Cardiac muscle cell (in vitro differentiated cells and primary cell): ENCODE measurements around the gene ANKMY1. TPM values are rescaled to one million over a fixed set of nuclear protein-coding genes. Genes with fewer than 3 reads are reported as not detected.
A peak's percentile ranks its signal among the peaks of the same experiment; 100 is the strongest.

Experiments used
- DNase-seq, 2 donors: peaks; one replicate each; pipeline versions ENCODE4 v3.0.0 to v3.0.0-alpha.2; 2010 to 2017; ENCODE audit warnings: low read depth in 1 of 2, low spot score in 1 of 2
- H3K27ac ChIP-seq: fragments of 200-600 bp; sonication (generic); 2 replicates; pipeline ENCODE4 v1.5.1; 2016
- H3K27me3 ChIP-seq: fragments of 200-600 bp; sonication (generic); 2 replicates; pipeline ENCODE4 v1.6.0; 2016; ENCODE audit warnings: control low read depth
- H3K36me3 ChIP-seq: fragments of 200-600 bp; sonication (generic); 2 replicates; pipeline ENCODE4 v1.5.1; 2016; ENCODE audit warnings: control low read depth
- H3K4me1 ChIP-seq: fragments of 200-600 bp; sonication (generic); 2 replicates; pipeline ENCODE4 v1.8.1; 2017; ENCODE audit warnings: low read depth, mild to moderate bottlenecking, mixed run types
- H3K4me3 ChIP-seq: fragments of 200-600 bp; sonication (generic); 2 replicates; pipeline ENCODE4 v1.5.1; 2016; ENCODE audit warnings: mild to moderate bottlenecking
- H3K9me3 ChIP-seq: fragments of 200-600 bp; sonication (generic); 2 replicates; pipeline ENCODE4 v1.5.1; 2017; ENCODE audit warnings: low read depth, mild to moderate bottlenecking, control low read depth
- polyA plus RNA-seq: library from polyadenylated mRNA; unstranded; fragments of >200 nt; fragmentation: Nextera tagmentation; extraction: Ambion mirVana; gene quantifications from 2 replicates; pipeline ENCODE4 v1.2.1, GENCODE V29; 2016
- total RNA-seq: library from RNA; depleted of rRNA; stranded (reverse); fragments of >200 nt; gene quantifications from 2 replicates; pipeline ENCODE4 v1.2.3, GENCODE V29; 2016
- TF ChIP-seq, protein P1 (sequence below): IDR thresholded peaks from 2 replicates; pipeline ENCODE4 v1.5.1; 2012; ENCODE audit warnings: low read depth, mild to moderate bottlenecking, low read length

The ANKMY1 gene
- total and polyA plus RNA-seq, 2 experiments from 2014 or later, result 7.6 to 10.8 TPM

DNA sequence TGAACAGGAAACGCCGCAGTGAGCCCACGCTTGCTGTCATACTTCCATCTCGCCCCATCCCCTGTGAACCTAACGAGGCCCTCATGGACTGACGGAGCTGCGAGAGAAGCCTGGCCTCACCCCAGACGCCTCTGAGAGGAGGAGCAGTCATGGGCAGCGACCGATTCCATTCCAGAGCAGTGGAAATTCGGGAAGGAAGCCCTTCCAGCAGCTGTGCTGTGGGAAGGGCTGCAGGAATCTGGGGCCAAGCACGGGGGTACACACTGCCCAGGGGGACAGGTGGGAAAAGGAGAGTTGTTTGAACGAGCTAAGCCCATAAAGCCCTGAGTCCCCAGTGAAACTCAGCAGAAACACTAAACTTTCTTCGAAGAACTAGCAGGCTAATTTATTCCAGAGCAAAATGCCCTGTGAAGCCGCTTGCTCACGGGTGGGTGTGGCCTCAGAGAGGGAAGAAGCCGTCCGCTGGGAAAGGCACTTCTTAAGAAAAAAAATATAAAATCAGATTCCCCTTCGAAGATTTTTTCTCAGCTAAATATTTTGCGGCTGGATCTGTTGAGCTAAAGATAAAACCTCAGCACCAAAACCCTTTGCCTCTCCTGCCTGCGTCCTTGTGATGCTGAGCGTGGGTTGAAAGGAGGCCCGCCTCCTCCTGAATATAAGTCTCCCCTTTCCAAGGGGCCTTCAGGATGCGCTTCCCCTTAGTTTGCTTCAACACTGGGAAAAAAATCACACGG is 38.2 kb downstream of the ANKMY1 start:
- DNase-seq, result peak in 1 of 2 donors; percentile 47
- no peaks in the 10 kb centered on the region for H3K36me3 ChIP-seq
- H3K4me3 ChIP-seq, result no peak overlapping the region
- H3K27me3 ChIP-seq, result peaks cover 12% of the 10 kb centered on the region
- no peaks in the 10 kb centered on the region for H3K9me3 ChIP-seq
- no peak overlapping the region for H3K27ac ChIP-seq
- TF ChIP-seq, protein P1, sequence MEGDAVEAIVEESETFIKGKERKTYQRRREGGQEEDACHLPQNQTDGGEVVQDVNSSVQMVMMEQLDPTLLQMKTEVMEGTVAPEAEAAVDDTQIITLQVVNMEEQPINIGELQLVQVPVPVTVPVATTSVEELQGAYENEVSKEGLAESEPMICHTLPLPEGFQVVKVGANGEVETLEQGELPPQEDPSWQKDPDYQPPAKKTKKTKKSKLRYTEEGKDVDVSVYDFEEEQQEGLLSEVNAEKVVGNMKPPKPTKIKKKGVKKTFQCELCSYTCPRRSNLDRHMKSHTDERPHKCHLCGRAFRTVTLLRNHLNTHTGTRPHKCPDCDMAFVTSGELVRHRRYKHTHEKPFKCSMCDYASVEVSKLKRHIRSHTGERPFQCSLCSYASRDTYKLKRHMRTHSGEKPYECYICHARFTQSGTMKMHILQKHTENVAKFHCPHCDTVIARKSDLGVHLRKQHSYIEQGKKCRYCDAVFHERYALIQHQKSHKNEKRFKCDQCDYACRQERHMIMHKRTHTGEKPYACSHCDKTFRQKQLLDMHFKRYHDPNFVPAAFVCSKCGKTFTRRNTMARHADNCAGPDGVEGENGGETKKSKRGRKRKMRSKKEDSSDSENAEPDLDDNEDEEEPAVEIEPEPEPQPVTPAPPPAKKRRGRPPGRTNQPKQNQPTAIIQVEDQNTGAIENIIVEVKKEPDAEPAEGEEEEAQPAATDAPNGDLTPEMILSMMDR, result no peak
- no peaks in the 10 kb centered on the region for H3K4me1 ChIP-seq

DNA sequence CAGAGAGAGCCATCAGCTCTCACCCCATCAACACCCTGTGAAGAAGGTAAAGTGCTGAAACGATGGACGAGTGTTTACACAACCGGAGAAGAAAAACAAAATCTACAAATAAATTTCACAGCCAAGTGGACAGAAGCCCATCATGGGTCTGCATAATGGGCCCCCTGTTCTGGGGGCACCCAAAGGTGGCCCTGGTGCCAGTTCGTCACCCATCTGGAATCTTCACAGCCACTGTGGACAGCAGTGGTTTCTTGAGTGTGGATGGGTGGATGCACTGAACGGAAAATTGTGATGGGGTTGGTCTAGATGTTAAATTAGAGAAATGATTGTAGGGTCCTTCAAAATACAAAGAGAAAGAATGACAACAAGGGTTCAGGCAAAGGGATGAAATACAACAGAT is 38.8 kb downstream of the ANKMY1 start:
- no peaks in the 10 kb centered on the region for H3K9me3 ChIP-seq
- no peak for DNase-seq

DNA sequence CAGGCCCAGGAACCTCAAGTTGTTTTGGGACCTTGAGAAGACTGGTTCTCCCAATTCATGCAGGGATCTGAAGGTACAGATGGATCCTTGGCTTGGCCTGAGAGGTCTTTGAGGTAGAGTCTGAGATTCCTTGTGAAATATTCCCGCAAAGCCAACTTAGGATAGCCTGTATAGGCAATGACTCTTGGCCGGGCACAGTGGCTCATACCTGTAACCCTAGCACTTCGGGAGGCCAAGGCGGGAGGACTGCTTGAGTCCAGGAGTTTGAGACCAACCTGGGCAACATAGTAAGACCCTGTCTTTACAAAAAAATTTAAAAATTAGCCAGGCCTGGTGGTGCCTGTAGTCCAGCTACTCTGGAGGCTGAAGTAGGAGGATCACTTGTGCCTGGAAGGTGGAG is 40.4 kb downstream of the ANKMY1 start:
- H3K27me3 ChIP-seq, result peaks cover 12% of the 10 kb centered on the region
- TF ChIP-seq, protein P1, result no peak
- H3K36me3 ChIP-seq, result no peaks in the 10 kb centered on the region
- H3K4me1 ChIP-seq, result no peaks in the 10 kb centered on the region
- no peaks in the 10 kb centered on the region for H3K9me3 ChIP-seq
- no peak overlapping the region for H3K4me3 ChIP-seq
- no peak for DNase-seq
- H3K27ac ChIP-seq, result no peak overlapping the region

More for the DNA sequence above, 38.8 kb downstream of the ANKMY1 start:
- no peak overlapping the region for H3K4me3 ChIP-seq
- no peaks in the 10 kb centered on the region for H3K4me1 ChIP-seq
- H3K27ac ChIP-seq, result no peak overlapping the region
- peaks cover 12% of the 10 kb centered on the region for H3K27me3 ChIP-seq
- TF ChIP-seq, protein P1, result no peak
- no peaks in the 10 kb centered on the region for H3K36me3 ChIP-seq

DNA sequence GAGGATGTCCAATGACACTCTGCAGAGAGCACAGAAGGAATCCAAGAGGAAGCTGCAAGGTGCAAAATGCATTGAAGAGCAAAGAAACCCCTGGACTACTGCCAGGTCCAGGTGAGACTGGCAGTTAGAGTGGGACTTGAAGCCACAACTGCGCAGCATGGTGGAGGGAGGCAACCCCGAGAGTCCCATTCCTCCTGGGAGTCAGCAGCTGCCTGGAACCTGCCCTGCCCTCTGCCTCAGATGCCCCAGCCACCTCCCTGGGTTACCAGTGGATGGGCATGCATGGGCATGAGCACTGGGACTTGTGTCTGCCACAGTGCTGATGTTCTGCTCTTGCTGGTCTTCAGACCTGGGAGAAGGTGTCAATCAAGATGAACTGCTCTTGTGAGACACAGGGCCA is 43.2 kb downstream of the ANKMY1 start:
- Histone ChIP-seq H3K4me3 (no peak overlapping the region), H3K9me3 (no peaks in the 10 kb centered on the region), H3K27ac (no peak overlapping the region), H3K36me3 (no peaks in the 10 kb centered on the region), H3K27me3 (peaks cover 2% of the 10 kb centered on the region), H3K4me1 (no peaks in the 10 kb centered on the region)
- no peak for DNase-seq
- TF ChIP-seq, protein P1, result no peak

DNA sequence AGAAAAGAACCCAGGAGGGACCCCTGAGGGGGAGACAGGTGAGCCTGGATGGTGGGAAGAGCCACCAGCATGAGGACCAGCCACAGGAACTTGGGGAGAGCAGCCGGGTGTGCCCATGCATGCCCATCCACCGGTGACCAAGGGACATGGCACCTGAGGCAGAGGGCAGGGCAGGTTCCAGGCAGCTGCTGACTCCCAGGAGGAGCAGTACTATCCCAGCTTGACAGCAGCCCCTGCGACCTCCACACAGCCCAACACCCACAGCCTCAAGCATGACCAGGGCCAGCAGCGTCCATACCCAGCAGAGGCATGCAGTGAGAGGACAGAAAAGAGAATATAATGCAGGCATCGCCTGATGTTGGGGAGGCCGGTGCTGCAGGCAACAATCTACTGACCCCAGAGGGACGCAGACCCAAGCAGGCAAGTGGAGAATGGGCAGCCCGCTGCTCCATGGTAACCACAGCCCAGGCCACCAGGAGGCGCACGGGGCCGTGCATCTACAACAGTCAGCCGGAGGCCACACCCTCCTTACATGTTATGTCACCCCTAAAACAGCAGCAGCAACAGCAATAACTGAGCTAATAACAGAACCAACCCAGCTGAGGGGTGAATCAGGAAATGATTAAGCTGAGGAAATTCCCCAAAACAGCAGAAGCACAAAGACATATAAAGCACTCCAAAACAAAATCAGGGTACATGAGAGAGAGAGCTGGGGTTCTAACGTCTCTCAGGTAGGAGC is 44.1 kb downstream of the ANKMY1 start:
- Histone ChIP-seq H3K27me3 (no peaks in the 10 kb centered on the region), H3K36me3 (no peaks in the 10 kb centered on the region), H3K4me3 (no peak overlapping the region), H3K9me3 (no peaks in the 10 kb centered on the region), H3K4me1 (no peaks in the 10 kb centered on the region), H3K27ac (no peak overlapping the region)
- TF ChIP-seq, protein P1, result peak; percentile 96
- peak; percentile 63 to 85 for DNase-seq
